Brain microvascular endothelial cell (primary cell): ENCODE data around the gene VPS72.

Experiments
- DNase-seq: peaks from one replicate; pipeline ENCODE4 v3.0.0-alpha.2; 2020
- H3K27ac ChIP-seq: fragments of 250-450 bp; sonication (Bioruptor Pico); 2 replicates; pipeline ENCODE4 v1.5.1; 2020; ENCODE audit warnings: mild to moderate bottlenecking, moderate library complexity
- H3K27me3 ChIP-seq: fragments of 250-450 bp; sonication (Bioruptor Pico); replicated peaks from 2 replicates; pipeline ENCODE4 v1.5.1; 2020; ENCODE audit warnings: mild to moderate bottlenecking
- H3K36me3 ChIP-seq: fragments of 250-450 bp; sonication (Bioruptor Pico); replicated peaks from 2 replicates; pipeline ENCODE4 v1.5.1; 2020; ENCODE audit warnings: mild to moderate bottlenecking
- H3K4me3 ChIP-seq: 2 replicates; pipeline ENCODE4 v1.5.1; 2011; ENCODE audit warnings: low read depth, mild to moderate bottlenecking, control low read depth, low read length, moderate library complexity
- CTCF ChIP-seq: IDR thresholded peaks from 2 replicates; pipeline ENCODE4 v1.5.1; 2011; ENCODE audit warnings: low read depth, mild to moderate bottlenecking, moderate library complexity, low read length, control low read depth, inconsistent platforms; ENCODE audit errors: missing control alignments
- in situ Hi-C: cut with HindIII; loops from 2 replicates; pipeline ENCODE4 v1.10.0; 2017; ENCODE audit warnings: low sequenced_read_pairs, low pct_ligation_motif_present

Gene VPS72

DNA sequence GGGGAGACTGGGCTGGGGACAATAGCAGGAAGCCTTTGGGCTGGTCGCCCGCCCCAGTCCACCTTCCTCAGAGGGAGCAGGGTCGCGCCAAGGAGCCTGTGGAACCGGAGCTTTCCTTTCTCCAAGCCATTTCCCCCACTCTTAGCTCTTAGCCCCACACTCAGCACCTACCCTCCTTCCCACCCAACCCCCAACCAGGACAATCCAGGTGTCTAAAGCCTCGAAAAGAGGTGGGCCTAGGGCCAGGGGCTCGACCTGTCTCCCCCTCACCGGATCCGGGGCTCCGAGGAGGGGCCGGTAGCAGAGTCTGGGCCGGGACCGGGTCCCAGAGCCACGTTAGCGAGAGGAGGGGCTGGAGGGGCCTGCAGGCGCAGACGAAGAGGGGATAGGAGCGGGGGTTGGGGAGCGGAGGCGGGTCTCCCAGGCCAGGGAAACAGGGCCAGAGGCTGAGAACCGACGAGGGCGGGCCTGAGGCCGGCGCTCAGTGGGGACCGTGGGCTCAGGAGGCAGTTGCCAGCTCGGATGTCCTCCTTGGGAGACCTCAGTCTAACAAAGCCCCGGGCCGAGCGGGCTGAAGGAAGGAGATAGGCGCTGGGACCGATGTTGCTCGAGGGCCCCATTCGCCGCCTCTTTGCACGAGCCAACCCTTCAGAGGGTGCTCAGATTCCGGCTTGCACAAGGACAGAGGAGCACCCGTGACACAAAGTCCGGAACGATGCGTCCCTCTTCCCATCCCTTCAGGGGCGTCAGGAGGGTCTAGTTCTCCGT, 44.5 kb downstream of the VPS72 start:
- H3K27ac ChIP-seq, result no peak overlapping the region
- peak; percentile 13 for DNase-seq
- no peaks in the 10 kb centered on the region for H3K27me3 ChIP-seq
- H3K36me3 ChIP-seq, result no peaks in the 10 kb centered on the region
- no peak for TF ChIP-seq CTCF
- H3K4me3 ChIP-seq, result peak overlapping the region; percentile 72
- in situ Hi-C loops, result no loop called here

DNA sequence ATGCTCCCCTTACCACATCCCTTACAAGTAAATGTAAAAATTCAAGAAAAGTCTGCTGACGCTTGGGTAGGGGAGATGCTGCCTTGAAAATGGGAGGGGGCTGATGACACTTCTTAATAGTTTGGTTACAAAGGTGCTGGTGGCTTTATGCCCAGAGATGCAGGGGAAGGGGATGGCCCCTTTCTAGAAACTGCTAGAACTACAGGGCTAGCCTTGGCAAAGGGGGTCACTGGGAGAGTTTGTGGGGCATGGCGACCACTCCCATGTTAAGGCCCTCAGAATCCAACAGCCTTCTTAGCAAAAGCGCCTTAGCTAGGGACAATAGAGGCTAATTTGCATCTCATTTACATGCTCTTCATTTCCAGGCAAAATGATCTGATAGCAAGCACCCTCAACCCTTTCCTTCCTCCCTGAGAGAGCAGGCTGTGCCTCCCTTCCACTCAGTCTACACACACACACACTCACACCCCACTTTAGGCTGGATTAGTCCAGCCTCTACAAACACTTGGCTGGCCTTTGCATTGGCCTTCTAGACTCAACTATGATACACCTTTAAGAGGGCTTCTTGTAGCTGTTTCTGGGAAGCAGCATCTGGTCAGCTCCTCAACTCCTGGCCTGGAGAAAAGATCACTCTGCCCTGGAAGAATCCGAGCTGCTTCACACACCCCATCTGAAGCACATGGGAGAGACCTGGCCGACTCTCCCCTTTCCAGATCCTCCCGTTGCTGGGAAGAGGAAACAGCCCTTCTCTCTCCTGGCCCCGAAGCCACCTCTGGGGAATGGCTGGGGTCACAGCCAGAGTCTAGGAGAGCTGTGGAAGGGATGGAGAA, 45.3 kb downstream of the VPS72 start:
- H3K27ac ChIP-seq, result no peak overlapping the region
- H3K27me3 ChIP-seq, result no peaks in the 10 kb centered on the region
- no peaks in the 10 kb centered on the region for H3K36me3 ChIP-seq
- no peak overlapping the region for H3K4me3 ChIP-seq
- TF ChIP-seq CTCF, result no peak
- in situ Hi-C loops, result no loop called here
- no peak for DNase-seq

GRCh38 chr1:151143986-151144385, 46.0 kb downstream of the VPS72 start:
- in situ Hi-C loops, result no loop called here
- no peak for TF ChIP-seq CTCF

DNA sequence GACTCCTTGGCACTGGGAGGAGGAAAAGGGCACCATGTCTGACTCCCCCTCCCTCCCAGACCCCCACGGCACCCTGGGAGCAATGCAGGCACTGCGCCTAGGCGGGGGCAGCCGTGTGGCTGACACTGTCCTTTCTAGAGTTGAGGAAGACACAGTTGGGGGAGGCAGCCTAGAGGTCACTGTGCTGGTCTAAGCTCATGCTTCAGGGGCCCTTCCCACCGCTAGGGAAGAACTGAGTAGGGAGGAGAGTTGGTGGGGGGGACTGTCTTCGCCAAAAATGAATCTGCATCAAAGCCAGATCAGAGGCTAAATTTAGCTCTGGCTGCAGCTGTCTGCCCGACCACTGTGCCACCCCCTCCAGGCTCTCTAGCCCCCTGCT, 47.0 kb downstream of the VPS72 start:
- Histone ChIP-seq H3K27ac (no peak overlapping the region), H3K36me3 (no peaks in the 10 kb centered on the region), H3K4me3 (no peak overlapping the region), H3K27me3 (no peaks in the 10 kb centered on the region)
- TF ChIP-seq CTCF, result no peak
- in situ Hi-C loops, result no loop called here
- no peak for DNase-seq

More at GRCh38 chr1:151143986-151144385, 46.0 kb downstream of the VPS72 start:
- H3K27me3 ChIP-seq, result no peaks in the 10 kb centered on the region
- H3K4me3 ChIP-seq, result no peak overlapping the region
- H3K36me3 ChIP-seq, result no peaks in the 10 kb centered on the region
- DNase-seq, result no peak
- no peak overlapping the region for H3K27ac ChIP-seq

DNA sequence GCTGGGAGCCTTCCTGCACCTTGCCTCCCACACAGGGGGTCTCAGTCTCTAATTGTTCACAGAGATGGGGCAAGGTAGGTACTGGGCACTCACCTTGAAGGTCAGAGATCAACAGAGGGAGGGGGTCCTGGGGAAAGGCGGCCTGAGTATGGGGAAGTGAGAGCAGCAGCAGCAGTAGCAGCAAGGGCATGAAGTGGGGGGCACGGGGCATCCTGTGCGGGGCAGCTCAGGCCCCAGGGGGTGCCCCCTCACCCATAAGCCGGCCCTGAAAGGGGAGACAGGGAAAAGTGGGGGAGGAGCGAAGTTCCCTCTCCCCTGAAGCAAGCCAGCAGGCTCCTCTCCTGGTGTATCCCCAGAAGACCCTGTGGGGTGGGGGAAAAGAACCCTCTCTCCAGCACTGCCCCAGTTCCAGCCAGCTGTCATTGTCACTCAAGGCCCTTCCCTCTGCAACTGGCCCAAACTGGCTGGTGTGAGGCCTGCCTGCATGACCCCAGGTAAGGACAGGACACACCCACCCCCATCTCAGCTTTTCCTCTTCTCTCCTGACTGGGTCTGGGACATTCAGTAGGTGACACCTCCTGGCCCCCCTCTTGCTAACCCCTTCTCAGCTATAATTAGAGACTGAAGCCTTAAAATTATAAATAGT, 47.5 kb downstream of the VPS72 start:
- Histone ChIP-seq H3K27ac (no peak overlapping the region), H3K27me3 (no peaks in the 10 kb centered on the region)
- no peak for DNase-seq

More for the DNA sequence above, 47.5 kb downstream of the VPS72 start:
- in situ Hi-C loops, result no loop called here
- no peak overlapping the region for H3K4me3 ChIP-seq
- TF ChIP-seq CTCF, result no peak
- H3K36me3 ChIP-seq, result no peaks in the 10 kb centered on the region
